ENCODE data around the gene ARHGAP44.

Gene ARHGAP44

DNA sequence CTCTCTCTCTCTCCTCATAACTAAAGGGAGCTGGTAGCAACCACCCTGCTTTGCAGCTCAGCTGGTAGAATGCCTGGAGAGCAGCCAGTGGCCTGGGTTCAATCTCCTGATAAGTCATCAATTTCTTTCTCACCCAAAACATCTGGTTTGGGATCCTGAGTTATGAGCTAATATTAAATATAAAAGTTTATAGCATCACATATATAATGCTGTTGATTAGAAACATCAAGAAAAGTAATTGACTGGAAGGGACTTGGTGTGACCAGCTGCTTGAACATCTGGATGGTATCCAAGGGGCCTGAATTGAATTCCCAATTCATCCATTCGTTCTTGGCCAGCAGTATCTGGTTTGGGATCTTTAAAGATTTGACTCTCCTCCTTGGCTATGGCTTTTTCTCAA, 240.8 kb downstream of the ARHGAP44 start:
- DNase-seq: no peak

DNA sequence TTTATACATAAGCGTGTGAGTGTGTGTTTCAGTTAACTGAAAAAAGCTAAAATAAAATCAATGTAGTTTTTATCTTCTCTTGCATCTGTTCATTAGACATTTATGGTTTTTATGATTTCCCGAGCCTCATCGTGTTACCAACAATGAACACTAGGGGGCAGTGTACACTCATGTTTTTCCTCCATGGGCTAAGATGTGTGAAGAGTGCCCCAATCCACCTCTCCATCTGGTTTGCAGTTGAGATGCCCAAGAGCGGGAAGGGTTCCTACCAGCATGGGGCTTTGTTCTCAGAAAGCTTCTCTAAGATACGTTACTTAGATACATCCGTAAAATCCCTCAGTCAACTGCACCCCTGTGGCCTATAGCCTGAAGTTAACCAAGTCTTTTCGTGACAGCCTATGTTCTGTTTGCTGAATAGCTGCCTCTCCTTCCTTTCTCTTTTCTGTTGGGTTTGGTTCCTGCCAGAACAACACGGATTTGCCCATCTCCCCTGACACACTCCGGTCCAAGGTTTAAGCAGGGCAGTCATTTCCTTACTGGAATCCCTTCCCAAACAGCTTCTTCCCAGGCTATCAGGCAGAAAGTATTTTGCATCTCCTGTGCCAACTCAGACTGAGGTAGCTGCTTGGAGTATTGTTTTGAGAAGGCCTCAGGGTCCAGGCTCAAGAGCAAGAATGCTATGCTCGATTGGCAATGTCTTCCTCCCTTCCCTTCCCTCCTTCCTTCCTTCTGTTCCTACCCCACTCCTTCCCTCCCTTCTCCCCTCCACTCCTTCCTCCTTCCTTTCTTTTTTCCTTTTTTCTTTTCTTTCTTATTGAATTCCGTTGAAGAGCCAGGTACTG, 241.4 kb downstream of the ARHGAP44 start:
- no peak for DNase-seq

- no peak for DNase-seq
These were observed 242.5 kb downstream of the ARHGAP44 start for GRCh38 chr17:13031718-13032350.

DNA sequence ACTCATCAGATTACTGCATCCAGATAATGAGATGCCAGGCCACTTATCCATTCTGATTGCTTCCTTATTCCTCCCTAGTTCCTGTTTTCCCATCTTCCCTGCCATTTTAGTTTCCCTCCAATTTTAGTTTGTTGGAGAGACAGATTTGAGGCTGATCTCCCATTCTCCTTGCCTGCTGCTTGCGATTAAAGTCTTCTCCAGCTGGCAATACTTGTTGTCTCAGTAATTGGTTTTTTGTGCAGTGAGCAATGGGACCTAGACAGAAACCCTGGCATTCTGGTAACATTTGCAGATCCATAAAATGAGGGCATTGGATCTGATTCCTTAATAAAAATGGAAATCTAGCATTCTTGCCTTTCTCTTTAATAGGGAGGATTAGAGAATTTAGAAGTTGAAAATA, 246.1 kb downstream of the ARHGAP44 start:
- no peak for DNase-seq

GRCh38 chr17:13036751-13037150, 247.5 kb downstream of the ARHGAP44 start:
- no peak for DNase-seq

GRCh38 chr17:13038931-13039665, 249.8 kb downstream of the ARHGAP44 start:
- no peak for DNase-seq

All from GOT3 (cell line).